ENCODE data around the gene THSD7A. TPM values are rescaled to one million over a fixed set of nuclear protein-coding genes. Genes with fewer than 3 reads are reported as not detected.
A peak's percentile ranks its signal among the peaks of the same experiment; 100 is the strongest.

The THSD7A gene
- total RNA-seq, 1 donor from 2014 or later, result 3.5 TPM

GRCh38 chr7:11592699-11593098 lies 239.3 kb downstream of the THSD7A start:
- Mint-ChIP-seq H3K27ac (ENCODE audit: unreplicated experiment) (no peak overlapping the region), H3K9me3 (ENCODE audit: unreplicated experiment) (no peaks in the 10 kb centered on the region), H3K4me3 (ENCODE audit: unreplicated experiment) (no peak overlapping the region), H3K4me1 (ENCODE audit: low read depth, unreplicated experiment) (no peaks in the 10 kb centered on the region), H3K36me3 (ENCODE audit: low read depth, unreplicated experiment) (no peaks in the 10 kb centered on the region), H3K27me3 (ENCODE audit: low read depth, unreplicated experiment) (no peaks in the 10 kb centered on the region)
- Histone ChIP-seq H3K27ac (ENCODE audit: low read depth, low read length) (no peak overlapping the region), H4K20me1 (ENCODE audit: insufficient read depth, low read length) (no peaks in the 10 kb centered on the region), H3K9ac (ENCODE audit: low read length) (no peak overlapping the region), H3K36me3 (ENCODE audit: insufficient read depth, low read length) (no peaks in the 10 kb centered on the region), H3K79me2 (ENCODE audit: insufficient read depth, low read length) (no peaks in the 10 kb centered on the region), H3K27me3 (ENCODE audit: insufficient read depth, low read length) (no peaks in the 10 kb centered on the region), H2AFZ (ENCODE audit: low read depth, low read length) (no peak overlapping the region), H3K9me3 (ENCODE audit: insufficient read depth, low read depth, low read length) (no peaks in the 10 kb centered on the region), H3K4me2 (ENCODE audit: low read length) (no peak overlapping the region), H3K4me3 (ENCODE audit: insufficient read depth, low read depth, low read length) (no peak overlapping the region), H3K4me1 (ENCODE audit: insufficient read depth, low read length) (no peaks in the 10 kb centered on the region)
- FAIRE-seq, result no peak
- peak; percentile 3 for DNase-seq (ENCODE audit: low read depth)
- TF ChIP-seq CTCF (IDR thresholded peaks at IDR 0.05; ENCODE audit: insufficient read depth, low read depth, low read length) (no peak), EZH2 (IDR thresholded peaks at IDR 0.05; ENCODE audit: insufficient read depth, low read length) (no peak)

DNA sequence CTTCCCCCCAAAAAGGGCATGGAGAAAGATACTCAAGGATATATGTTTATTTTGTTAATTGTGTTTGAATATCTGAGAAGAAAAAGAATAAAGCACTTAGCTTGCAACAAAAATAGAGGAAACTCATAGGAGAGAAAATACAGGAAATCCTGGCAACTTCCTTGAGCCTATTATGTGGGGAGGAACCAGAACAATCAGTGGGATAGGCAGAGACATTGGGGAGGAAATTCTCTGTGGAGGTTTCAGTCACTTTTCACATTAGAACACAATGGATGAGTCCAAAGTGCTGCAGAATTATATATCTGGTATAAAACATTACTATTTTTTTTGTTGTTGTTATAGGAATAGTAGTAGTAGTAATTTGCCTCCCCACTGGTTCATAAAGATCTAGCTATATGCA lies 240.1 kb downstream of the THSD7A start:
- no peak overlapping the region for H3K27ac ChIP-seq (ENCODE audit: low read depth, low read length)
- no peak for DNase-seq (ENCODE audit: low read depth)
- H3K4me2 ChIP-seq (ENCODE audit: low read length), result no peak overlapping the region
- no peaks in the 10 kb centered on the region for H3K4me1 Mint-ChIP-seq (ENCODE audit: low read depth, unreplicated experiment)
- H3K9ac ChIP-seq (ENCODE audit: low read length), result no peak overlapping the region
- H3K4me1 ChIP-seq (ENCODE audit: insufficient read depth, low read length), result no peaks in the 10 kb centered on the region
- no peaks in the 10 kb centered on the region for H3K9me3 ChIP-seq (ENCODE audit: insufficient read depth, low read depth, low read length)
- FAIRE-seq, result no peak
- TF ChIP-seq EZH2 (IDR thresholded peaks at IDR 0.05; ENCODE audit: insufficient read depth, low read length), result no peak
- no peak for TF ChIP-seq CTCF (IDR thresholded peaks at IDR 0.05; ENCODE audit: insufficient read depth, low read depth, low read length)
- no peaks in the 10 kb centered on the region for H3K9me3 Mint-ChIP-seq (ENCODE audit: unreplicated experiment)
- no peaks in the 10 kb centered on the region for H3K27me3 Mint-ChIP-seq (ENCODE audit: low read depth, unreplicated experiment)
- H3K27me3 ChIP-seq (ENCODE audit: insufficient read depth, low read length), result no peaks in the 10 kb centered on the region
- H3K4me3 ChIP-seq (ENCODE audit: insufficient read depth, low read depth, low read length), result no peak overlapping the region
- no peak overlapping the region for H3K4me3 Mint-ChIP-seq (ENCODE audit: unreplicated experiment)
- no peaks in the 10 kb centered on the region for H3K79me2 ChIP-seq (ENCODE audit: insufficient read depth, low read length)
- H3K36me3 Mint-ChIP-seq (ENCODE audit: low read depth, unreplicated experiment), result no peaks in the 10 kb centered on the region
- H3K27ac Mint-ChIP-seq (ENCODE audit: unreplicated experiment), result no peak overlapping the region
- H4K20me1 ChIP-seq (ENCODE audit: insufficient read depth, low read length), result no peaks in the 10 kb centered on the region
- H2AFZ ChIP-seq (ENCODE audit: low read depth, low read length), result no peak overlapping the region
- H3K36me3 ChIP-seq (ENCODE audit: insufficient read depth, low read length), result no peaks in the 10 kb centered on the region

- Histone ChIP-seq H3K4me3 (ENCODE audit: insufficient read depth, low read depth, low read length) (no peak overlapping the region), H3K4me2 (ENCODE audit: low read length) (no peak overlapping the region), H3K27ac (ENCODE audit: low read depth, low read length) (no peak overlapping the region), H3K27me3 (ENCODE audit: insufficient read depth, low read length) (no peaks in the 10 kb centered on the region), H4K20me1 (ENCODE audit: insufficient read depth, low read length) (no peaks in the 10 kb centered on the region), H3K79me2 (ENCODE audit: insufficient read depth, low read length) (no peaks in the 10 kb centered on the region), H3K9me3 (ENCODE audit: insufficient read depth, low read depth, low read length) (no peaks in the 10 kb centered on the region), H2AFZ (ENCODE audit: low read depth, low read length) (no peak overlapping the region), H3K36me3 (ENCODE audit: insufficient read depth, low read length) (no peaks in the 10 kb centered on the region), H3K9ac (ENCODE audit: low read length) (no peak overlapping the region), H3K4me1 (ENCODE audit: insufficient read depth, low read length) (no peaks in the 10 kb centered on the region)
- H3K36me3 Mint-ChIP-seq (ENCODE audit: low read depth, unreplicated experiment), result no peaks in the 10 kb centered on the region
- H3K27me3 Mint-ChIP-seq (ENCODE audit: low read depth, unreplicated experiment), result no peaks in the 10 kb centered on the region
- FAIRE-seq (no peak), DNase-seq (ENCODE audit: low read depth) (no peak)
- H3K9me3 Mint-ChIP-seq (ENCODE audit: unreplicated experiment), result no peaks in the 10 kb centered on the region
- H3K4me3 Mint-ChIP-seq (ENCODE audit: unreplicated experiment), result no peak overlapping the region
- H3K4me1 Mint-ChIP-seq (ENCODE audit: low read depth, unreplicated experiment), result no peaks in the 10 kb centered on the region
- H3K27ac Mint-ChIP-seq (ENCODE audit: unreplicated experiment), result no peak overlapping the region
- TF ChIP-seq EZH2 (IDR thresholded peaks at IDR 0.05; ENCODE audit: insufficient read depth, low read length) (no peak), CTCF (IDR thresholded peaks at IDR 0.05; ENCODE audit: insufficient read depth, low read depth, low read length) (no peak)
Measured at GRCh38 chr7:11591055-11591633, 240.9 kb downstream of the THSD7A start.
